ENCODE results near the gene RBM4. TPM values are rescaled to one million over a fixed set of nuclear protein-coding genes. Genes with fewer than 3 reads are reported as not detected.

RBM4 gene
- total RNA-seq, 1 donor: 73.8 TPM

DNA sequence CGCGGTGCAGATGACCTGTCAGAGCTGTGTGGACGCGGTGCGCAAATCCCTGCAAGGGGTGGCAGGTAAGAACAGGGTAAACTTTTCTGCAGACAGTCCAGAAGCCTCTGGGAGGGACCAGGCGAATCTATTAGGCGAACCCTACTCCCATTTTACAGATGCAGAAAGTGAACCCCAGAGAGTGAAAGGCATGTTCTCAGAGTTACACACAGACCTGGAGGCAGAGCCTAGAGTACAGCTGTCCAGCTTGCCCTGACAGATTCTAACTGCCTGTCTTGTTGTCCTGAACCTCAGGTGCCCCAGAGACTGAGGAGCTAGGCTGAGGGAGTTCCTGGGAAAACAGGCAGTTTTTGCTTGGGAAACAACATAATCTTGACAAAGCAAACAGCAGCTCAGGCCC lies 44.9 kb upstream of the RBM4 start:
- DNase-seq (ENCODE audit: low read depth): no peak
- TF ChIP-seq, protein P1, sequence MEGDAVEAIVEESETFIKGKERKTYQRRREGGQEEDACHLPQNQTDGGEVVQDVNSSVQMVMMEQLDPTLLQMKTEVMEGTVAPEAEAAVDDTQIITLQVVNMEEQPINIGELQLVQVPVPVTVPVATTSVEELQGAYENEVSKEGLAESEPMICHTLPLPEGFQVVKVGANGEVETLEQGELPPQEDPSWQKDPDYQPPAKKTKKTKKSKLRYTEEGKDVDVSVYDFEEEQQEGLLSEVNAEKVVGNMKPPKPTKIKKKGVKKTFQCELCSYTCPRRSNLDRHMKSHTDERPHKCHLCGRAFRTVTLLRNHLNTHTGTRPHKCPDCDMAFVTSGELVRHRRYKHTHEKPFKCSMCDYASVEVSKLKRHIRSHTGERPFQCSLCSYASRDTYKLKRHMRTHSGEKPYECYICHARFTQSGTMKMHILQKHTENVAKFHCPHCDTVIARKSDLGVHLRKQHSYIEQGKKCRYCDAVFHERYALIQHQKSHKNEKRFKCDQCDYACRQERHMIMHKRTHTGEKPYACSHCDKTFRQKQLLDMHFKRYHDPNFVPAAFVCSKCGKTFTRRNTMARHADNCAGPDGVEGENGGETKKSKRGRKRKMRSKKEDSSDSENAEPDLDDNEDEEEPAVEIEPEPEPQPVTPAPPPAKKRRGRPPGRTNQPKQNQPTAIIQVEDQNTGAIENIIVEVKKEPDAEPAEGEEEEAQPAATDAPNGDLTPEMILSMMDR (IDR thresholded peaks at IDR 0.05; ENCODE audit: insufficient read depth, low read length): no peak
- peak overlapping the region; percentile 84 for H3K4me3 ChIP-seq (ENCODE audit: low read depth, low read length)

GRCh38 chr11:66595245-66595904 lies 43.1 kb upstream of the RBM4 start:
- peak; percentile 82 for DNase-seq (ENCODE audit: low read depth)
- H3K4me3 ChIP-seq (ENCODE audit: low read depth, low read length): peak overlapping the region; percentile 33
- TF ChIP-seq, protein P1 (IDR thresholded peaks at IDR 0.05; ENCODE audit: insufficient read depth, low read length): no peak

DNA sequence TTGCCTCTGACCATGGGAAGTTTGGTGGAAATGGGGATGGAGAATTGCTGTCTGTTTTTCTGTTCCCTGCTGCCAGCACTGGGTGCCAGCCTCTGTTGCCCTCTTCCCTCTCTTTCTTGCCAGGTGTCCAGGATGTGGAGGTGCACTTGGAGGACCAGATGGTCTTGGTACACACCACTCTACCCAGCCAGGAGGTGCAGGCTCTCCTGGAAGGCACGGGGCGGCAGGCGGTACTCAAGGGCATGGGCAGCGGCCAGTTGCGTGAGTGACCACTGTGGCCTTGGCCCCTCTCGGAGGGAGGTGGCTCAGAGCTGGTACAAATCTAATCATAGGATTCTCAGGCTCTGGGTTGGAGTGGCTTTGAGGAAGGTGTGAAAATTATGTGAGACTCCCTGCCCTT lies 39.5 kb upstream of the RBM4 start:
- DNase-seq (ENCODE audit: low read depth): no peak
- TF ChIP-seq, protein P1 (IDR thresholded peaks at IDR 0.05; ENCODE audit: insufficient read depth, low read length): no peak
- no peak overlapping the region for H3K4me3 ChIP-seq (ENCODE audit: low read depth, low read length)

- TF ChIP-seq, protein P1 (IDR thresholded peaks at IDR 0.05; ENCODE audit: insufficient read depth, low read length): no peak
- no peak for DNase-seq (ENCODE audit: low read depth)
Observed at GRCh38 chr11:66600219-66600618, 38.3 kb upstream of the RBM4 start.

DNA sequence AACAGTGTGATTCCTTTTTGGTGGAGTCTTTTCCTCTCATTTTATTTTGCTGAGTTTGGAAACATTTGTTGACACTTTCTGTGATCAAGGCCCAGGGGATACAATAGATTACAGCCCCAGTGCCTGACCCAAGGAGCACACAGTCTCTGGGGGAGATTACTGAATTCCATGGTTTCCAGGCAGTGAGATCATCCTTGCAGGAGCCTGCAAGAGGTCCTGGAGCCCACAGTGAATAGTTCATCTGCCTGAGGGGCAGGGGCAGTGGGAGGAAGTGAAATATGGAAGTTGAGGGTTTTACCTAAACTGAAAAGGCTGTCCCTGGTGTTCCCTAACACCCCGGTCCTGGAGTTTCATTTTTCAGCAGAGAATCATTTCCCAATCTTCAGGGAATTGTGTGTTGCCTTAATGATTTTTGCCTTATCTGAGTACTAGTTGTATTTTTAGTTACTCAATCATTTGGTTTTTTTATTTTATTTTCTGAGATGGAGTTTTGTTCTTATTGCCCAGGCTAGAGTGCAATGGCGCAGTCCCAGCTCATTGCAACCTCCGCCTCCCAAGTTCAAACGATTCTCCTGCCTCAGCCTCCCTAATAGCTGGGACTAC lies 37.8 kb upstream of the RBM4 start:
- H3K4me3 ChIP-seq (ENCODE audit: low read depth, low read length): no peak overlapping the region
- peak; percentile 48 for DNase-seq (ENCODE audit: low read depth)
- TF ChIP-seq, protein P1 (IDR thresholded peaks at IDR 0.05; ENCODE audit: insufficient read depth, low read length): no peak

More at GRCh38 chr11:66600219-66600618, 38.3 kb upstream of the RBM4 start:
- no peak overlapping the region for H3K4me3 ChIP-seq (ENCODE audit: low read depth, low read length)

DNA sequence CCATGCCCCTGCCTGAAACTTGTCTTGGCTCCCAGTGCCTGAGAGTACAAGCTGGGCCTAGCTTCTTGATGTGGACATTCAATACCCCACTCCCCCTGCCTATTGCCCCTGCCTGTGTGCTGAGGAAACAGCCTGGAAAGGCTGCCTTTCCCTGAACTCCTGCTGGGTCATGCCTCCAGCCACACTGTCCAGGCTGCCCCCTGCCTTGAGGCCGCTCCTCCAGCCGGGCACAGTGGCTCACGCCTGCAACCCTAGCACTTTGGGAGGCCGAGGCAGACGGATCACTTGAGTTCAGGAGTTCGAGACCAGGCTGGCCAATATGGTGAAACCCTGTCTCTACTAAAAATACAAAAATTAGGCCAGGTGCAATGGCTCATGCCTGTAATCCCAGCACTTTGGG lies 35.4 kb upstream of the RBM4 start:
- DNase-seq (ENCODE audit: low read depth): no peak
- TF ChIP-seq, protein P1 (IDR thresholded peaks at IDR 0.05; ENCODE audit: insufficient read depth, low read length): no peak
- H3K4me3 ChIP-seq (ENCODE audit: low read depth, low read length): no peak overlapping the region
